HepG2 (cell line): ENCODE results near the gene TYW1B. TPM values are rescaled to one million over a fixed set of nuclear protein-coding genes. Genes with fewer than 3 reads are reported as not detected.
"Not testable (repeated sequence)": the region's sequence is repeated elsewhere in the genome, so short reads cannot be mapped to it uniquely, and the experiment has no call there.

Source experiments
- ATAC-seq: fragments of 200-7000 bp; cut with Tn5 transposase; 3 replicates; pipeline ENCODE4 v1.9.1; 2020; ENCODE audit warnings: mild to moderate bottlenecking, moderate library complexity
- BruUV-seq: library from RNA; stranded (reverse); fragments of 400-500 nt; replicated peaks from 2 replicates; lab custom pipeline; 2021; lab: Mats Ljungman, UMichigan
- CTCF ChIA-PET: fragments of 300-600 bp; formaldehyde crosslinking; extraction: SDS; loops from one replicate; lab custom pipeline; 2021; ENCODE audit warnings: low total read pairs, inconsistent platforms, low intra/inter-chr PET ratio; lab: Yijun Ruan, JAX
- POLR2A ChIA-PET: fragments of 350-600 bp; sonication (Branson Sonifier 250); formaldehyde crosslinking; loops from one replicate; lab custom pipeline; 2020; ENCODE audit warnings: antibody characterized with exemption, inconsistent platforms; lab: Yijun Ruan, JAX
- DNase-seq: peaks from one replicate; pipeline ENCODE4 v3.0.0-alpha.2; 2015; ENCODE audit warnings: low spot score
- FAIRE-seq: peaks from 3 replicates; lab custom pipeline; 2011; peaks lifted over from hg19 to GRCh38; lab: Jason Lieb, UNC
- H2AFZ ChIP-seq: one replicate; pipeline ENCODE4 v1.6.1; 2011; ENCODE audit warnings: low read length, inconsistent platforms
- H3K27ac ChIP-seq: fragments of 300-600 bp; 3 replicates; pipeline ENCODE4 v1.8.0; 2011; ENCODE audit warnings: mixed run types, mild to moderate bottlenecking, mixed read lengths, low read length, inconsistent platforms; ENCODE audit not compliant: insufficient read depth; ENCODE audit errors: extremely low read length
- H3K27me3 ChIP-seq, 2 experiments: fragments of 200-600 bp in 1 of 2; 2 replicates in 1 of 2; 3 replicates in 1 of 2; pipeline versions ENCODE4 v1.6.0 to v1.8.0; 2011; ENCODE audit warnings: low read length in 2 of 2, mild to moderate bottlenecking in 2 of 2, moderate library complexity in 2 of 2, inconsistent platforms in 1 of 2; ENCODE audit not compliant: insufficient read depth in 2 of 2, control insufficient read depth in 1 of 2
- H3K36me3 ChIP-seq, 2 experiments: fragments of 200-600 bp in 1 of 2; replicated peaks in 1 of 2; 2 replicates in 1 of 2; 3 replicates in 1 of 2; pipeline versions ENCODE4 v1.5.1 to v1.8.0; 2011; ENCODE audit warnings: low read length in 2 of 2, inconsistent platforms in 1 of 2; ENCODE audit not compliant: insufficient read depth in 2 of 2, control insufficient read depth in 1 of 2
- H3K4me1 ChIP-seq: 2 replicates; pipeline ENCODE4 v1.5.1; 2012; ENCODE audit warnings: low read length, inconsistent platforms; ENCODE audit not compliant: insufficient read depth
- H3K4me2 ChIP-seq: 2 replicates; pipeline ENCODE4 v1.6.0; 2011; ENCODE audit warnings: low read depth, low read length, inconsistent platforms
- H3K4me3 ChIP-seq, 3 experiments: fragments of 200-600 bp in 1 of 3; sonication (generic), shearing (Covaris generic) in 1 of 3; replicated peaks in 1 of 3; 2 replicates each; pipeline ENCODE4 v1.5.1; 2011 to 2016; ENCODE audit warnings: low read length in 3 of 3, inconsistent platforms in 2 of 3, low read depth in 2 of 3, mild to moderate bottlenecking in 2 of 3, control low read depth in 1 of 3, mixed read lengths in 1 of 3; ENCODE audit not compliant: insufficient read depth in 1 of 3
- H3K79me2 ChIP-seq: one replicate; pipeline ENCODE4 v1.6.1; 2011; ENCODE audit warnings: low read length, inconsistent platforms; ENCODE audit not compliant: insufficient read depth
- H3K9ac ChIP-seq: 2 replicates; pipeline ENCODE4 v1.6.0; 2011; ENCODE audit warnings: mild to moderate bottlenecking, low read depth, low read length, inconsistent platforms; ENCODE audit not compliant: insufficient read depth
- H3K9me3 ChIP-seq: 2 replicates; pipeline ENCODE4 v1.5.1; 2012; ENCODE audit warnings: mild to moderate bottlenecking, low read length
- H4K20me1 ChIP-seq: 2 replicates; pipeline ENCODE4 v1.6.0; 2011; ENCODE audit warnings: inconsistent platforms, mild to moderate bottlenecking, low read length, moderate library complexity; ENCODE audit not compliant: insufficient read depth
- HNF4A ChIP-seq: sonication (generic); formaldehyde crosslinking; IDR thresholded peaks from 2 replicates; pipeline ENCODE4 v1.4.0; 2020; ENCODE audit warnings: missing genetic modification reagents
- ZZZ3 ChIP-seq: sonication (generic); formaldehyde crosslinking; IDR thresholded peaks from 2 replicates; pipeline ENCODE4 v1.4.0; 2020; ENCODE audit warnings: missing genetic modification reagents, mild to moderate bottlenecking, borderline replicate concordance
- WGBS: methylation state at CpG from one replicate; pipeline ENCODE4 v1.1.6; 2017; ENCODE audit warnings: low lambda C conversion rate; 5-methylcytosine and 5-hydroxymethylcytosine counted together
- in situ Hi-C: cut with HindIII; loops from 2 replicates; pipeline ENCODE4 v1.10.0; 2017; ENCODE audit warnings: low pct_unique_long_range_greater_than_20kb; ENCODE audit not compliant: extremely low pct_ligation_motif_present
- intact Hi-C: fragments of 100-400 bp; cut with micrococcal nuclease; formaldehyde crosslinking; loops from one replicate; pipeline ENCODE4 v1.10.0; 2022; ENCODE audit not compliant: unreplicated experiment
- polyA plus RNA-seq, 8 experiments: library from polyadenylated mRNA; depleted of rRNA in 3 of 8; stranded (reverse) in 7 of 8; unstranded in 1 of 8; fragments of >200 nt; fragmentation: Illumina TruSeq in 4 of 8; extraction: Trizol in 4 of 8; gene quantifications; 2 replicates each; pipeline versions ENCODE4 v1.2.1 to v1.2.3, GENCODE V29; 2011 to 2016; ENCODE audit warnings: low read depth in 4 of 8, missing spikeins in 1 of 8, mixed read lengths in 1 of 8; ENCODE audit not compliant: insufficient read depth in 1 of 8
- total RNA-seq, 5 experiments: library from RNA; depleted of rRNA; stranded (reverse); fragments of >200 nt; fragmentation: Illumina TruSeq; extraction: Trizol; gene quantifications; 2 replicates each; pipeline ENCODE4 v1.2.3, GENCODE V29; 2016; ENCODE audit warnings: low read depth in 1 of 5

TYW1B gene
- total and polyA plus RNA-seq, 2 of the 13 experiments (the other 11 are each of a cell fraction or from before 2014, with no cell fraction given): 2.0 to 5.5 TPM

- no peak for ATAC-seq
- Histone ChIP-seq H2AFZ (no peak overlapping the region), H3K9me3 (no peaks in the 10 kb centered on the region), H3K4me1 (peaks cover 8% of the 10 kb centered on the region), H3K9ac (no peak overlapping the region), H3K27ac (no peak overlapping the region), H3K4me3 (no peak overlapping the region), H4K20me1 (no peaks in the 10 kb centered on the region), H3K4me2 (no peak overlapping the region), H3K79me2 (no peaks in the 10 kb centered on the region), H3K36me3 (peaks cover 0 to 2% of the 10 kb centered on the region in 2 experiments; a peak in 1 of 5 replicates), H3K27me3 (no peaks in the 10 kb centered on the region)
- intact Hi-C loops: loop anchor here (10.0 kb wide), 1 partner anchor 596 kb away; no protein-coding TSS in a partner anchor
- FAIRE-seq: no peak
- ChIA-PET POLR2A (no interaction called here), CTCF (no interaction called here)
- no peak for TF ChIP-seq ZZZ3 (CRISPR knock-in tag)
- 97% methylated on average over 8 of the region's 8 CpGs for WGBS
- DNase-seq: no peak
- in situ Hi-C loops: no loop called here
- no TSS peak for BruUV-seq
These were observed 46.8 kb downstream of the TYW1B start for GRCh38 chr7:72781161-72781560.

- in situ Hi-C loops, FAIRE-seq, CTCF ChIA-PET, H3K4me1 ChIP-seq, H4K20me1 ChIP-seq, H3K4me3 ChIP-seq, H3K79me2 ChIP-seq, H3K27ac ChIP-seq, H3K9ac ChIP-seq, H3K36me3 ChIP-seq, H2AFZ ChIP-seq, H3K9me3 ChIP-seq, BruUV-seq, H3K27me3 ChIP-seq, POLR2A ChIA-PET: not testable (repeated sequence)
- TF ChIP-seq HNF4A (CRISPR knock-in tag): 0 out of 2 replicates have a peak, but pooled peaks have one; percentile 31
- DNase-seq: peak; percentile 5
- WGBS: 68% methylated on average over 5 of the region's 5 CpGs
- intact Hi-C loops: loop anchor here (10.0 kb wide), 1 partner anchor 596 kb away; no protein-coding TSS in a partner anchor
- peak; percentile 31; the same call in 2 of the 3 replicates for ATAC-seq
- 0 out of 2 replicates have a peak overlapping the region, but pooled peaks have one; percentile 36 for H3K4me2 ChIP-seq
These were observed 47.6 kb downstream of the TYW1B start for GRCh38 chr7:72780289-72780894.

- POLR2A ChIA-PET, ATAC-seq, H3K4me2 ChIP-seq, BruUV-seq, DNase-seq, H4K20me1 ChIP-seq, H3K9me3 ChIP-seq, H3K27ac ChIP-seq, H3K27me3 ChIP-seq, CTCF ChIA-PET, in situ Hi-C loops, H3K79me2 ChIP-seq, H3K9ac ChIP-seq, intact Hi-C loops, H2AFZ ChIP-seq, H3K4me1 ChIP-seq, FAIRE-seq, H3K36me3 ChIP-seq, H3K4me3 ChIP-seq: not testable (repeated sequence)
- WGBS: 100% methylated on average over 2 of the region's 2 CpGs
These were observed 50.8 kb downstream of the TYW1B start for GRCh38 chr7:72777167-72777566.

GRCh38 chr7:72772627-72773026, 55.4 kb downstream of the TYW1B start:
- H3K79me2 ChIP-seq, CTCF ChIA-PET, H3K9ac ChIP-seq, H3K4me3 ChIP-seq, POLR2A ChIA-PET, H3K4me2 ChIP-seq, H3K4me1 ChIP-seq, H3K36me3 ChIP-seq, DNase-seq, H4K20me1 ChIP-seq, H3K27ac ChIP-seq, H3K27me3 ChIP-seq, FAIRE-seq, ATAC-seq, H3K9me3 ChIP-seq, H2AFZ ChIP-seq, in situ Hi-C loops, intact Hi-C loops, BruUV-seq: not testable (repeated sequence)
- 68% methylated on average over 2 of the region's 2 CpGs for WGBS
